NCI-H1105 (cell line): ENCODE data around the gene GREM1.

ENCODE experiments used
- DNase-seq: peaks from one replicate; lab custom pipeline; 2025; lab: John Stamatoyannopoulos, UW

GREM1 gene

GRCh38 chr15:32694222-32694983 is 23.4 kb upstream of the GREM1 start:
- no peak for DNase-seq

GRCh38 chr15:32698773-32699390 is 18.9 kb upstream of the GREM1 start:
- no peak for DNase-seq

DNA sequence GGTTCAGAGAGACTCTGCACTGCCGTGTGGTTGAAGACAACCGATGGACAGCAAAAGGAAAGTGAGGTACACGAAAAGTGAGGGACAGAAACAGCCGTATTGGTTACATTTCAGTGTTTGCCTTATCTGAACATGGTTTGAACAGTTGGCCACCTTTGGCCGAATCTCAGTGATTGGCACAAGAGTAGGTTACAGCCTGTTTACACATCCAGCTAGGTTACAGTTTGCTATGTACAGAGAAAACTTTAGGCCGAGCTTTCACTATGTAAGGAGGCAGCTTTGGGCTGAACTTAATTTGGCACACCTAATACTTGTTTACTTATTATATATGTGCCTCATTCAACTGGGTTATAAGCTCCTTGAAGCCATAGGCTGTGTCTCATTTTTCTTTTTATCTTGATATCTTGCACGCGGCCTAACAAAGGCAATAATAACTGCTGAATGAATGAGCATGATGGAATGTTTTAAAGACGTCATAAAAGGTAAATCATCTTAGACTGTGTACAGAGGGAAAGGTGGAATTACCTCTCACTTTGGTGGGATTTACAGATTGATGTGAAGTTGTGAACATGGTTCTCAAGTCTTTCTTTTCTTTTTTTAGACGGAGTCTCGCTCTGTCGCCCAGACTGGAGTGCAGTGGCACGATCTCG is 17.2 kb upstream of the GREM1 start:
- DNase-seq = no peak

GRCh38 chr15:32701863-32702262 is 15.9 kb upstream of the GREM1 start:
- DNase-seq = no peak

DNA sequence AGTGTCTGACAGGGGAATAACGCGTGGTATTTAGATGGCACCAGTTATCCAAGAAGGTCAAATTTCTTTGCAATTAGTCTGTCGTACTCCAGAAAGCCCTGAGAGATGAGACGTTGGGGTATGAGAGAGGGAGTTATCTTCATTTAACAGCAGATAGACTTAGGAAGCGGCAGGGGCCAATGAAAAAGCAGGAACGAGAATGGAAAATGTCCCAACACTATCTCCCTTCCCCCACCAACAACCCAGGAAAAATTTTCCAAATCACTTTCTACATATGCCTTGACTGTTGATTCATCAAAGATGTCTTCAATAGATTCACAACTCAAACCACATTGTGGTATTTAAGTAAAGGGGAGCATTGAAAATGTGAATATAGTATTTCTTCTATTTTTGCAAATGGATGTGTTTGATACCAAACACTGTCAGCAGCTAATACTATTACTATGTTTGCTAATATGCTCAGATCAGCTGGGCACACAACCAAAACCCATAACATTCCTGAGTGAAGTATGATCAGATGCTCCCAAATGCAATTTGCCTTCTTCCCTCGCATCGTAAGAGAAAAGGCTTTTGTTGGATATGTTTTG is 13.3 kb upstream of the GREM1 start:
- DNase-seq = no peak

- no peak for DNase-seq
Observed at GRCh38 chr15:32705446-32705845, 12.4 kb upstream of the GREM1 start.

- DNase-seq = no peak
Observed at GRCh38 chr15:32706704-32707103, 11.1 kb upstream of the GREM1 start.

DNA sequence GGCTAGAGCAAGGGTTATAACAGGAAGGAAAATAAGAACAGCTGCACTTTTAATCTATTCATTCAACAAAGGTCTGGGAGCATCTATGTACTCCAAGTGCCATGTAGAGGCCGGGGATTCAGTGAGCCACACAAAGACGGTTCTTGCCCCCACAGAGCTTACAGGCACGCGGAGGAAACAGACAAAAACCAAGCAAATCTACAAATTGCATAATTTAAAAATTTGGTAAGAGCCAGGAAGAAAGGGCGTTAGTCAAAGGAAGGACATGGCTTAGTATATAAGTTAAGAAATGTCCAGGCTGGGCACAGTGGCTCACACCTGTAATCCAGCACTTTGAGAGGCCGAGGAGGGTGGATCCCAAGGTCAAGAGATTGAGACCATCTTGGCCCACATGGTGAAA is 10.4 kb upstream of the GREM1 start:
- DNase-seq = no peak

GRCh38 chr15:32709295-32710033 is 8.3 kb upstream of the GREM1 start:
- no peak for DNase-seq

DNA sequence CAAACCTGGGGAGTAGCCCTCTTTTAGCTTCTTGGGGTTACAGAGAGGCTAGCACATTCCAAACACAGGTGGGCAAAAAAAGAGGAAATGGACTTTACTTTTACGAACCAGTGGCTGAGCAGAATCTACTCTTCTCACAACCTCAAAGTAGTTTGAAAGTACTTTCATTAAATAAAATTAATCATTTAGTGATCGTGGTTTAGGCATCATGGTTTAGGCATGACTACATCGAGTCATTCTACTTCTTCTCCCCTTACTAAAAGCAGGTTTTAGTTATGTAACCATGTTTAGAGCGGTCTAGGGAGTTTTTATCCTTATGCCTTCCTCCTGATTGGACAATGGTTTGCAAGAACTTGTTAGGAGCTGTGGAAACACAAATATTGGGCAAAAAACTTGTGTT is 2.5 kb upstream of the GREM1 start:
- no peak for DNase-seq

DNA sequence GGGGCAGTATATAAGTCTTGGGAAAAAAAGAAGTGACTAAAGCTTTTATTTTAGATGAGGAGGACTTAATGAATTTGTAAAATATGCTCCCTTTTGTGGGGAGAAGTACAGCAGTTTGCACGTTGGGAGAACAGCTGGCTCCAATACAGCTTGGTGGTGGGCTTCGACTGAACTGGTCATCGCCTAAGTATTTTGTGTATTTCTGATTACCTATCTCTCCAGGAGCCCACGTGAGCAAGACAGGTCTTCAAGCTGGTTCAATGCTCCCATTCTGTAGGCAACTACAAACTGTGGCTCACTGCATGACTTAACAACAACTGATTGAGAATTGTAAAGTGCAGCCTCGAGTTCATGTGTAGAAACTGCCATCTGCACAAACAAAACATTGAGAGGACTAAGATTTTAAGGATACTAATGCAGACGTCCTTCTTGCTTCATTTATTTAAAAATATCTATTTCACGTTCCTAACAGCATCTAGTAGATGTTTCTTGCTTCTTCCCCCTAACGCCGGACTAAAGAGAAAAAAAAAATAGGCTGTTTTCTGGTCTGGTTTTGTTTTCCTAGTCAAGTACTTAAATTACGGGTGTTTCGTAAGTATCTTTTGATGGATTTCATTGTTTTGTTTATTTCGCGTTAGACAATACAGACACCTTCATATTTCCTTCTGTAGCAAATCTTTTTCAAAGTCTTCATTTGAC is 1.4 kb upstream of the GREM1 start:
- DNase-seq = no peak

DNA sequence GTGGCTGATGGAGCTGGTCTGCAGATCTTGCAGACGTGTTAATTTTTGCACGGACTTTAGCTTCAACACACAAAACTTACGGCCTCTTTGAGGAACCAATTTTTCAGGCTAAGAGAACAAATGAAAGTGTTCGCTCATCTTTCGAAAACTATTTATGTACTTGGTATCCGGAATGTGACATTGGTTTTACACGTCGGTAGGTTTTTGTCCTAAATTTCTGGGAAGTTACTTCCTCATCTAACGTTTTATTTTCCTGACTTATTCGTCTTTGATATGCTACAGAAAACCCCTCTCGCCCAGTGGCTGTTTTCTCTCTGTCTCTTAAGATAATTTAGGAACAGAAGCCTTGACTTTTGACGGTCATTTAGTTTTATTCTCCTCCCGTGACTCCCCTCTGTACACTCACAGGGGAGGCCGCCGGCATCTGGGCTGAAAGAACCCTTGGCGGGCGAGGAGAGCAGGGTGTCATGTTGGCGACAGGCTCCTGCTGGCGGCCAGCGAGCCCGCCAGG is 834 bp upstream of the GREM1 start:
- no peak for DNase-seq

DNA sequence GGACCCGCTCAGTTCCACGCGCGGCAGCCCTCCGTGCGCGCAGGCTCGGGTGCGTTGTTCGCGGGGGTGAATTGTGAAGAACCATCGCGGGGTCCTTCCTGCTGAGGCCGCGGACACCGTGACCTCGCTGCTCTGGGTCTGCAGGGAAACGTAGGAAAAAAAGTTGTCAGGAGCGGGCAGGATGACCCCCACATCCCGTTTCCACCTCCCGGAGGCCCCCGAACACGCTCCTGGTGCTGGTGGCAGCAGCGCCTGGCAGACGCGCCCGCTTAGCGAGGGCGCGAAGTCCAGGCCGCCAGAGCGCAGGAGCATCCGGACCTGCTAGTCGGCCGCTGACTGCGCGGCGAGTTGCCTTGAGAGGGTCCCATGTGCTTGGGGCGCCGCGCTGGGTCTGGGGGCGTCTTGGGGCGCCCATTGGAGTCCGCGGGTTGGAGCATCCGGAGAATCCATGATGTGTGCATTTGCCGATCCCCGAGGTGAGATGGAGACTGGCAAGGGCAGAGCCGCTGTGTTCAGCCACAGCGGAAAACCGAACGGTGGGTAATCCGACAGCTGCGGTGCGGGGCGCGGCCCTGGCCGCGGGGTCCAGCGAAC is 520 bp downstream of the GREM1 start:
- DNase-seq = no peak

GRCh38 chr15:32718821-32719716 is 1.3 kb downstream of the GREM1 start:
- no peak for DNase-seq

DNA sequence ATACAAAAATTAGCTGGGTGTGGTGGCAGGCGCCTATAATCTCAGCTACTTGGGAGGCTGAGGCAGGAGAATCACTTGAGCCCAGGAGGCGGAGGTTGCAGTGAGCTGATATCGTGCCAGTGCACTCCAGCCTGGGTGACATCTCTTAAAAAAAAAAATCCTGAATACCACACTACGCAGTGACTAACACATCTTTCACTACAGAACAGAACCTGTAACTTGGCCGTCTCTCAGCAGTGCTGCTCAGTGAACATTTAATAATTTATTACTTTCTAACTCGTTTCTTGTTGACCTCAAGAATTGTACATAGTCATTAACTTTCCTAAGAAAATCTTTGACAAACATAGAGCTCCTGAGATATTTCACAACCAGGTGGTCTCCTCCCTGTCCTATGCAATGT is 3.8 kb downstream of the GREM1 start:
- DNase-seq = no peak

DNA sequence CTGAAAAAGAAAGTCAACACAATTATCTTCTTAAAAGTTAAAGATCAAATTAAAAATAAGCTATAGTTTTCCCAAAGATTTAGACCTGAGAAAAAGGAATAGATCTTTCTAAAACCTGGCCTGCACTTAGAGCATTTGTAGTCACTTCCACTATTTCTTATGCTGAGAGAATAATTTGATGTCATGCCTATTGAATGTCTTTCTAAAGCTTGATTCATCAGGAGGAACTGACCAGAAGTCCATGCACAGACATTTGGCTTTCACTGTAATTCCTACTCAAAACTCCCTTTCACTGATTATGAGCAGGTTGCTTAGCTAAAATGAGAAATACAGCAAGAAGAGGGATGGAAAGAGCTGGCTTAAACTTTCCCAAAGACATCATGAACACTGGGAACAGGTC is 4.3 kb downstream of the GREM1 start:
- no peak for DNase-seq

DNA sequence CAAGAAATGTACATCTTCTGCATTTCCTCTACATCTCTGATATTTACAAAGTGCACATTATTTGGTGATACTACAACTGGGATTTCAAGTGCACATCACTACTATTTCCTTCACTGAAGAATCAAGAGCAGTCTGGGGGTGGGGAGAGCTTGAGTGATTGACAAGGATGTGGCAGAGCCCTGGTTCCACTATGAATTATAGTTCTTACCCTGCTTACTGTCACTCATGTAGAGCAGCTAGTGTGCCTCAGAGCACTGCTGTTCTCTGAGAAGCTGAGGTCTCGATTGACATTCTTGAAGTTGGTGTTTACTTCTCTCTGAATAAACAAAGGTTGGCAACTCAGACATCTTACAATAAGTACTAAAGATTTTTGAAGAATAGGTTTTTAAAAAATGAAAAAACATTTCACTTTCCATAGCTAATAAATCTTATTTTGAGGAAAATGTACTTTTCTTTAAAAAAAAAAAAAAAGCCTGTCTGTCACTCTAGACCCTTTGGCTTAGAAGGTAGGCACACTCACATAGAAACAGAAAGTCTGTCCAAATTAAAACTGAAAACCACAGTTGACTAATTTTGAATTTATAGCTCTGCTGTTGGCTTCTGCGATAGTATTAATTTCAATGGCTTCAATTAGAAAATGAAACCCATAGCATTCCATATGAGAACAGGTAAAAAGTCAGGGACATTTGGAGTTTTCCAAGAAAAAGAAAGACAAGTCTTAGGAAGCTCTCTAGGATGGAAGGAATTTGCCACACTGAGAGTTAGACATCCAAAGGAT is 5.6 kb downstream of the GREM1 start:
- DNase-seq = no peak

GRCh38 chr15:32729700-32730395 is 12.0 kb downstream of the GREM1 start:
- DNase-seq = no peak
